Ovary (tissue), 3 donors: ENCODE data around the gene WDR37.

Experiments used
- EP300 ChIP-seq: sonication (generic); formaldehyde crosslinking; IDR thresholded peaks from one replicate; pipeline ENCODE4 v1.6.1; 2017; ENCODE audit warnings: antibody characterized with exemption
- POLR2A ChIP-seq: fragments of 450-650 bp; IDR thresholded peaks from one replicate; pipeline ENCODE4 v1.6.1; 2017; ENCODE audit warnings: antibody characterized with exemption, mild to moderate bottlenecking, moderate library complexity
- TF ChIP-seq, protein P1 (sequence below), 3 donors: fragments of 450-650 bp in 2 of 3; fragments of 200-600 bp in 1 of 3; IDR thresholded peaks; one replicate each; pipeline versions ENCODE4 v1.5.1 to v1.8.0; 2016 to 2022; ENCODE audit warnings: antibody characterized with exemption in 3 of 3, mild to moderate bottlenecking in 1 of 3
- donor health status: DM: no; HTN: no; CAD: no.

- TF ChIP-seq, protein P1, sequence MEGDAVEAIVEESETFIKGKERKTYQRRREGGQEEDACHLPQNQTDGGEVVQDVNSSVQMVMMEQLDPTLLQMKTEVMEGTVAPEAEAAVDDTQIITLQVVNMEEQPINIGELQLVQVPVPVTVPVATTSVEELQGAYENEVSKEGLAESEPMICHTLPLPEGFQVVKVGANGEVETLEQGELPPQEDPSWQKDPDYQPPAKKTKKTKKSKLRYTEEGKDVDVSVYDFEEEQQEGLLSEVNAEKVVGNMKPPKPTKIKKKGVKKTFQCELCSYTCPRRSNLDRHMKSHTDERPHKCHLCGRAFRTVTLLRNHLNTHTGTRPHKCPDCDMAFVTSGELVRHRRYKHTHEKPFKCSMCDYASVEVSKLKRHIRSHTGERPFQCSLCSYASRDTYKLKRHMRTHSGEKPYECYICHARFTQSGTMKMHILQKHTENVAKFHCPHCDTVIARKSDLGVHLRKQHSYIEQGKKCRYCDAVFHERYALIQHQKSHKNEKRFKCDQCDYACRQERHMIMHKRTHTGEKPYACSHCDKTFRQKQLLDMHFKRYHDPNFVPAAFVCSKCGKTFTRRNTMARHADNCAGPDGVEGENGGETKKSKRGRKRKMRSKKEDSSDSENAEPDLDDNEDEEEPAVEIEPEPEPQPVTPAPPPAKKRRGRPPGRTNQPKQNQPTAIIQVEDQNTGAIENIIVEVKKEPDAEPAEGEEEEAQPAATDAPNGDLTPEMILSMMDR (IDR thresholded peaks at IDR 0.05), result no peak
- TF ChIP-seq POLR2A (no peak), EP300 (no peak)
Measured at GRCh38 chr10:1156921-1157614, 100.9 kb downstream of the WDR37 start.
